ENCODE results near the gene JUND.

DNA sequence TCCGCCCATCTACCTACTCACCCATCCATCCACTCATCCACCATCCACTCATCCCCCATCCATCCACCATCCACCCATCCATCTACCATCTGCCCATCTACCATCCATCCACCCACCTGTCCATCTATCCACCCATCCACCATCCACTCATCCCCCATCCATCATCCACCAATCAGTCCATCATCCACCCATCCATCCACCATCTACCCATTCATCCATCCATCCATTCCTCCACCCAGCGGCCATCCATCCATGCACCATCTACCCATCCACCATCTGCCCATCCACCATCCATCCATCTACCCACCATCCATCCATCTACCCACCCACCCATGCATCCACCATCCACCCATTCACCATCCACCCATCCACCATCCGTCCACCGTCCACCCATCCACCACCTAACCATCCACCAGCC is 13.6 kb upstream of the JUND start:
- TF ChIP-seq POLR2A (IDR thresholded peaks at IDR 0.05), result no peak
- TF ChIP-seq, protein P1, sequence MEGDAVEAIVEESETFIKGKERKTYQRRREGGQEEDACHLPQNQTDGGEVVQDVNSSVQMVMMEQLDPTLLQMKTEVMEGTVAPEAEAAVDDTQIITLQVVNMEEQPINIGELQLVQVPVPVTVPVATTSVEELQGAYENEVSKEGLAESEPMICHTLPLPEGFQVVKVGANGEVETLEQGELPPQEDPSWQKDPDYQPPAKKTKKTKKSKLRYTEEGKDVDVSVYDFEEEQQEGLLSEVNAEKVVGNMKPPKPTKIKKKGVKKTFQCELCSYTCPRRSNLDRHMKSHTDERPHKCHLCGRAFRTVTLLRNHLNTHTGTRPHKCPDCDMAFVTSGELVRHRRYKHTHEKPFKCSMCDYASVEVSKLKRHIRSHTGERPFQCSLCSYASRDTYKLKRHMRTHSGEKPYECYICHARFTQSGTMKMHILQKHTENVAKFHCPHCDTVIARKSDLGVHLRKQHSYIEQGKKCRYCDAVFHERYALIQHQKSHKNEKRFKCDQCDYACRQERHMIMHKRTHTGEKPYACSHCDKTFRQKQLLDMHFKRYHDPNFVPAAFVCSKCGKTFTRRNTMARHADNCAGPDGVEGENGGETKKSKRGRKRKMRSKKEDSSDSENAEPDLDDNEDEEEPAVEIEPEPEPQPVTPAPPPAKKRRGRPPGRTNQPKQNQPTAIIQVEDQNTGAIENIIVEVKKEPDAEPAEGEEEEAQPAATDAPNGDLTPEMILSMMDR (IDR thresholded peaks at IDR 0.05), result no peak

All from stomach (tissue), 4 donors.